Activated CD4-positive, alpha-beta T cell treated with anti-CD3 and anti-CD28 coated beads, Interleukin-2, amount 10 ng/mL, durations not matched to agents 24 days and 14 days (primary cell): ENCODE measurements around the gene BAG1. TPM values are rescaled to one million over a fixed set of nuclear protein-coding genes. Genes with fewer than 3 reads are reported as not detected.

ENCODE experiments used
- DNase-seq: peaks from one replicate; pipeline ENCODE4 v3.0.0; 2022
- H3K27ac Mint-ChIP-seq: one replicate; pipeline ENCODE4 v1.8.0; 2022; ENCODE audit warnings: mild to moderate bottlenecking, mixed read lengths
- H3K27me3 Mint-ChIP-seq: one replicate; pipeline ENCODE4 v1.8.0; 2022; ENCODE audit warnings: mixed read lengths
- H3K36me3 Mint-ChIP-seq: one replicate; pipeline ENCODE4 v1.8.0; 2022; ENCODE audit warnings: low read depth, mild to moderate bottlenecking, mixed read lengths
- H3K4me1 Mint-ChIP-seq: one replicate; pipeline ENCODE4 v1.8.0; 2021; ENCODE audit warnings: mixed read lengths
- H3K4me3 Mint-ChIP-seq: one replicate; pipeline ENCODE4 v1.8.0; 2022; ENCODE audit warnings: mild to moderate bottlenecking, moderate library complexity, mixed read lengths
- H3K9me3 Mint-ChIP-seq: one replicate; pipeline ENCODE4 v1.8.0; 2021; ENCODE audit warnings: mixed read lengths
- intact Hi-C: fragments of 100-400 bp; cut with micrococcal nuclease; formaldehyde crosslinking; loops from one replicate; pipeline ENCODE4 v1.15.1; 2023
- total RNA-seq: library from RNA; stranded (reverse); gene quantifications from 2 replicates; pipeline ENCODE4 v1.2.3, GENCODE V29; 2022

The BAG1 gene
- total RNA-seq, 1 donor from 2014 or later: 72.4 TPM

DNA sequence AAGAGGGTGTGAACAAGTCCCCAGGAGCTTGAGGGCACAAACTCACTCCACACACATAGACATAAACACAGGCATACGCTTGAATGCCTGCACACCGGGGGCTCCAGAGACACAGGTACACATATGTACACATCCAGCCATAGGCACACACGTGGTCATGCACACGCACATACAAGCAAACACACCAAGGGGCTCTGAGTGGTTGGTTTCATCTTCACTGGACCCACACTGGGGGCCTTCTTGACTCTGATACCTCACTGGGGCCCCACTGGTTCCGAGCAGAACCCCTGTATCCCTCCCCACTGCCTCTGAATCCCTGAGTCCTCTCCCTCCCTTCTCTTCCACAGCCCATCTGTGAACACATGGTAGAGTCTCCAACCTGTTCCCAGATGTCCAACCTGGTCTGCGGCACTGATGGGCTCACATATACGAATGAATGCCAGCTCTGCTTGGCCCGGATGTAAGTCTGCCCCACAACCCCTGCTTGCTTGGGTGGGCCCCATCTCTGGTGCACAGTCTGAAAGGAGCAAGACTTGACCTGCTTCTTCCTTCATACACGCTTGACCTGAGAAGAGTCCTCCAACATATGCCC lies 18.1 kb downstream of the BAG1 start:
- intact Hi-C loops: no loop called here
- Mint-ChIP-seq H3K9me3 (no peaks in the 10 kb centered on the region), H3K27ac (no peak overlapping the region), H3K36me3 (peaks cover 12% of the 10 kb centered on the region), H3K27me3 (no peaks in the 10 kb centered on the region), H3K4me3 (no peak overlapping the region), H3K4me1 (peaks cover 9% of the 10 kb centered on the region)
- DNase-seq: no peak

DNA sequence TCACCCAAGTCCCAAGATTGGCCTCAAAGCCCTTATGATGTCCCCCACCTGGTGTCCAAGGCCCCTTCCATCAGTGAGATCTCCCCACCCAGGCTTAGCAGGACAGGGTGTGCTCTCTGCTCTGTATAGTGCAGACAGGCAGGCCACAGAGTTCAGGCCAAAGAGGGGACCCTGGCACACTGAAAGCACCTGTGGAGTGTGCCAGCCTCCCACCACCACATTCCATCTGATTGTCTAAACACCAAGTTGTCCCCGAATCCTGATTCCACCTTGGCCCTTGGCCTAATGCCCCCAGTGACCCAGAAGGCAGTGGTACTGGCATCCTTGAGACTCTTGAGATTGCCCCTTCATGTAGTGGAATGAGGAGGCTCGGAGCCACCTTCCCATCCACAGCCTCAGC lies 19.2 kb downstream of the BAG1 start:
- H3K4me1 Mint-ChIP-seq: peaks cover 9% of the 10 kb centered on the region
- intact Hi-C loops: no loop called here
- H3K9me3 Mint-ChIP-seq: no peaks in the 10 kb centered on the region
- no peaks in the 10 kb centered on the region for H3K27me3 Mint-ChIP-seq
- DNase-seq: no peak
- H3K4me3 Mint-ChIP-seq: no peak overlapping the region
- H3K36me3 Mint-ChIP-seq: peaks cover 10% of the 10 kb centered on the region
- H3K27ac Mint-ChIP-seq: no peak overlapping the region

- peaks cover 10% of the 10 kb centered on the region for H3K36me3 Mint-ChIP-seq
- no peak overlapping the region for H3K4me3 Mint-ChIP-seq
- intact Hi-C loops: no loop called here
- H3K9me3 Mint-ChIP-seq: no peaks in the 10 kb centered on the region
- no peak for DNase-seq
- no peaks in the 10 kb centered on the region for H3K27me3 Mint-ChIP-seq
- no peak overlapping the region for H3K27ac Mint-ChIP-seq
- H3K4me1 Mint-ChIP-seq: peaks cover 9% of the 10 kb centered on the region
Measured at GRCh38 chr9:33244137-33244784, 20.2 kb downstream of the BAG1 start.

DNA sequence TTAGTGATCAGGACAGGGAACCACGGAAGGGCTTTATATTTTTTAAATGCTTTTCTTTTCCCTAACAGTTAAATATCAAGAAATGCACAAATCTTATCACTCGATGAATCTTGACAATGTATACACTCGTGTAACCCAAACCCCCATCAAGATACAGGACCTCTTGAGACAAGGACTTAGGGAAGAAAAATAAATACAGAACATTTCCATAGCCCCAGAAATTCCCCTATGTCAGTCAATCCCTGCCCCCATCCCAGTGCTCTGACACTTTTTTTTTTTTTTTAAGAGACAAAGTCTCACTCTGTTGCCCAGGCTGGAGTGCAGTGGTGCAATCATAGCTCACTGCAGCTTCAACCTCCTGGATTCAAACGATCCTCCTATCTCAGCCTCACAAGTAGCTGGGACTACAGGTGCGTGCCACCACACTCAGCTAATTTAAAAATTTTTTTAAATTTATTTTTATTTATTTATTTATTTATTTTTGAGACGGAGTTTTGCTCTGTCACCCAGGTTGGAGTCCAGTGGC lies 21.8 kb downstream of the BAG1 start:
- Mint-ChIP-seq H3K36me3 (peaks cover 3% of the 10 kb centered on the region), H3K9me3 (no peaks in the 10 kb centered on the region), H3K4me1 (peaks cover 9% of the 10 kb centered on the region), H3K4me3 (no peak overlapping the region), H3K27ac (no peak overlapping the region), H3K27me3 (no peaks in the 10 kb centered on the region)
- intact Hi-C loops: no loop called here
- DNase-seq: no peak

GRCh38 chr9:33241298-33241697 lies 23.2 kb downstream of the BAG1 start:
- intact Hi-C loops: no loop called here
- no peaks in the 10 kb centered on the region for H3K27me3 Mint-ChIP-seq
- H3K9me3 Mint-ChIP-seq: no peaks in the 10 kb centered on the region

DNA sequence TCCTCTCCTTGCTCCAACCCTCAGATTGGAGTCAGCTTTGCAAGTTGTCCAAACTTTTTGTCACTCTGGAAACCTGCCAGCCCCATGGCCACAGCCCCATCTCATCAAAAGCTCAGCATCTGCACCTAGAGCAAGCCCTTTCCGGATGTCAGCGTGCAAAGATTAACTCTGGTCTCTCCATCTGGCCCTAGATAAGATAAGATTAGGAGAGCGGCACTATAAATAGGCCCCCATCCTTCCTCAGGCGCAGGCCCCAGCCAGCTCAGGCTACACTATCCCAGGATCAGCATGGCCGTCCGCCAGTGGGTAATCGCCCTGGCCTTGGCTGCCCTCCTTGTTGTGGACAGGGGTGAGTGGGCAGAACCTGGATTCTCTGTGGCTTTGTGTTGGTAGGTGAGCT lies 24.6 kb downstream of the BAG1 start, which contains the start of gene SPINK4:
TSS of gene SPINK4 (plus strand) at position 247 of the 400 bp plus-strand sequence. CDS start at position 289, 42 bp downstream.
- H3K4me1 Mint-ChIP-seq: peaks cover 9% of the 10 kb centered on the region
- H3K27ac Mint-ChIP-seq: no peak within 1 kb of the TSS
- no peaks in the 10 kb centered on the region for H3K36me3 Mint-ChIP-seq
- DNase-seq: no peak
- no peak within 1 kb of the TSS for H3K4me3 Mint-ChIP-seq
- H3K9me3 Mint-ChIP-seq: no peaks in the 10 kb centered on the region
- intact Hi-C loops: no loop called here
- H3K27me3 Mint-ChIP-seq: peaks cover 3% of the 10 kb centered on the region

More at GRCh38 chr9:33241298-33241697, 23.2 kb downstream of the BAG1 start:
- no peak for DNase-seq
- Mint-ChIP-seq H3K4me3 (no peak overlapping the region), H3K27ac (no peak overlapping the region), H3K36me3 (no peaks in the 10 kb centered on the region), H3K4me1 (peaks cover 9% of the 10 kb centered on the region)

DNA sequence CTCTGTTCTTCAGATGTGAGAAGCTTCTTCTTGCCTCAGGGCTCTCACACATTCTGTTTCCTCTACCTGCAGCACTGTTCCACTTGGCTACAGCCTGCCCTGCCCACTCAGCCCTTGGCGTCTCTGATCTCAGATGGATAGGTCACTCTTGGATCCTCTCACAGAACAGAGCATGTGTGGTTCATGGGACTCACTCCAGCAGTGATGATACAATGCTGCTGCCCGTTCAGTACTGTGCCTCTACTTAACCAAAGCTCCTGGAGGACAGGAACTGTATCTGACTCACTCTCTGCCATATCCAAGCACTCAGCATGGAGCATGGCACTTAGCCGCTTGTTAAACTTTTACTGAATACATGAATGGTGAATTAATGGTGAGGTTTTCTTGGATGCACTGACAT lies 27.9 kb downstream of the BAG1 start:
- no peak for DNase-seq
- Mint-ChIP-seq H3K36me3 (no peaks in the 10 kb centered on the region), H3K27ac (no peak overlapping the region), H3K4me3 (no peak overlapping the region), H3K4me1 (peaks cover 2% of the 10 kb centered on the region), H3K27me3 (peaks cover 7% of the 10 kb centered on the region), H3K9me3 (no peaks in the 10 kb centered on the region)
- intact Hi-C loops: no loop called here

GRCh38 chr9:33234511-33235467 lies 29.7 kb downstream of the BAG1 start:
- DNase-seq: no peak
- intact Hi-C loops: no loop called here
- Mint-ChIP-seq H3K4me3 (no peak overlapping the region), H3K27ac (peak overlapping the region; percentile 1), H3K27me3 (peaks cover 7% of the 10 kb centered on the region), H3K9me3 (no peaks in the 10 kb centered on the region), H3K36me3 (no peaks in the 10 kb centered on the region), H3K4me1 (peaks cover 1% of the 10 kb centered on the region)

GRCh38 chr9:33233626-33234342 lies 30.7 kb downstream of the BAG1 start:
- no peaks in the 10 kb centered on the region for H3K36me3 Mint-ChIP-seq
- no peak overlapping the region for H3K27ac Mint-ChIP-seq
- no peak for DNase-seq
- H3K4me3 Mint-ChIP-seq: no peak overlapping the region
- intact Hi-C loops: no loop called here
- H3K4me1 Mint-ChIP-seq: no peaks in the 10 kb centered on the region
- H3K9me3 Mint-ChIP-seq: no peaks in the 10 kb centered on the region
- H3K27me3 Mint-ChIP-seq: peaks cover 7% of the 10 kb centered on the region

DNA sequence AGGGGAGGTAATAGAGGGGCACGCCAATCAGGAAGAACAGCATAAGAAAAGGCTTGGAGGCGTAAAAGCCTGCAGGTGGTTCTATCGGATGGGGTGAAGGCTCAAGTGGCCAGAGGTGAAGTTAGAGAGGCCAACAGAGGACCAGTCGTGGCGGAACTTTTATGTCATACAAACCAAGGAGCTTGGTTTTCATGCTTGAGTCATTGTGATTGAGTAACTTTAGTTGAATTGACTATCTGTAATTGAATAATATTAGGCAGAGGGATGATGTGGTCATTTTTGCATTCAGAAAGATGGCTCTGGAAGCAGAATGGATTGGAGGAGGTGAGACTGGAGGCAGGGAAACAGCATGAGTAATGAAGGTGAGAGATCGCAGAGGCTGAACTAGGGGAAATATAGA lies 31.7 kb downstream of the BAG1 start:
- no peak overlapping the region for H3K27ac Mint-ChIP-seq
- no peaks in the 10 kb centered on the region for H3K4me1 Mint-ChIP-seq
- no peak overlapping the region for H3K4me3 Mint-ChIP-seq
- no peaks in the 10 kb centered on the region for H3K36me3 Mint-ChIP-seq
- peaks cover 7% of the 10 kb centered on the region for H3K27me3 Mint-ChIP-seq
- no peaks in the 10 kb centered on the region for H3K9me3 Mint-ChIP-seq
- intact Hi-C loops: no loop called here
- no peak for DNase-seq

DNA sequence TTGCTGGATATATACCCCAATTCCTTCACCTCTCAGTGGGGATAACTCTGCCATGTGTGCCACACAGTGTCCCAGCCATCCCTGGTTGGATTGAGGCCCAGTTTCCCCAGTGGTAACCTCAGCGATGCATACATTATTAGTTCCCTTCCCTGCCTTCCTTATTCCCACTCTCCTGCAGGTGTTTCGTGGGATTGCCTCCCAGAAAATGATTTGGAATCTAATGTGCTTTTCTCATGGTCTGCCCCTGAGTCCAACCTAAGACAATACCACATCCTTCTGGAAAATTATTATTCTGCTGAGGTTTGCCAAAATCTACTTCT lies 32.9 kb downstream of the BAG1 start:
- H3K9me3 Mint-ChIP-seq: no peaks in the 10 kb centered on the region
- H3K36me3 Mint-ChIP-seq: no peaks in the 10 kb centered on the region
- intact Hi-C loops: no loop called here
- DNase-seq: no peak
- no peak overlapping the region for H3K27ac Mint-ChIP-seq
- peaks cover 3% of the 10 kb centered on the region for H3K4me1 Mint-ChIP-seq
- peaks cover 7% of the 10 kb centered on the region for H3K27me3 Mint-ChIP-seq
- H3K4me3 Mint-ChIP-seq: no peak overlapping the region

GRCh38 chr9:33230756-33231622 lies 33.5 kb downstream of the BAG1 start:
- Mint-ChIP-seq H3K27me3 (peaks cover 7% of the 10 kb centered on the region), H3K9me3 (no peaks in the 10 kb centered on the region), H3K4me1 (peaks cover 3% of the 10 kb centered on the region), H3K27ac (no peak overlapping the region), H3K36me3 (no peaks in the 10 kb centered on the region), H3K4me3 (no peak overlapping the region)
- no peak for DNase-seq
- intact Hi-C loops: no loop called here
